ENCODE measurements around the gene TMEM45A. TPM values are rescaled to one million over a fixed set of nuclear protein-coding genes. Genes with fewer than 3 reads are reported as not detected.

TMEM45A gene
- polyA plus RNA-seq, 1 donor from 2014 or later = 2.4 TPM

DNA sequence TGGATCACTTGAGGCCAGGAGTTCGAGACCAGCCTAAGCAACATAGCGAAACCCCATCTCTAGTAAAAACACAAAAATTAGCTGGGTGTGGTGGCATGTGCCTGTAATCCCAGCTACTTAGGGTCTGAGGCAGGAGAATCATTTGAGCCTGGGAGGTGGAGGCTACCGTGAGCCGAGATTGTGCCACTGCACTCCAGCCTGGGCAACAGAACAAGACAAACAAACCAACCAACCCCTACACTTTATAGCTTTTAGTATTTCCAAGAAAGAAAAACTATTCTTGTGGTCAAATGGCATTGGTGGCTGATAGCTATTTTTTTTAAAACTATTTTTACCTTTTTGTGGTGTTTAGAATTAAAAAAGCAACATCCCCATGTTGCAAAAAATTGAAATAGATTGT lies 7.2 kb downstream of the TMEM45A start:
- Histone ChIP-seq H3K27ac (ENCODE audit: low read length) (no peak overlapping the region), H4K20me1 (ENCODE audit: insufficient read depth) (no peaks in the 10 kb centered on the region), H2AFZ (ENCODE audit: low read depth, low read length) (no peak overlapping the region), H3K4me2 (ENCODE audit: low read length) (no peak overlapping the region), H3K36me3 (ENCODE audit: insufficient read depth, low read length) (no peaks in the 10 kb centered on the region), H3K27me3 (ENCODE audit: insufficient read depth, low read depth, low read length) (no peaks in the 10 kb centered on the region), H3F3A (ENCODE audit: insufficient read depth, low read length, poor library complexity, severe bottlenecking) (no peaks in the 10 kb centered on the region), H3K9ac (ENCODE audit: low read length) (no peak overlapping the region), H3K9me2 (ENCODE audit: insufficient read depth, low read length) (no peaks in the 10 kb centered on the region), H3K79me2 (replicated peaks; ENCODE audit: insufficient read depth, low read length) (no peaks in the 10 kb centered on the region), H3K9me3 (ENCODE audit: low read length) (no peaks in the 10 kb centered on the region), H3K4me3 (ENCODE audit: low read length) (no peak overlapping the region)
- TF ChIP-seq CTCF (IDR thresholded peaks at IDR 0.05; ENCODE audit: poor library complexity, severe bottlenecking) = no peak
- no peak for TF ChIP-seq EP300 (conservative IDR thresholded peaks at IDR 0.05; ENCODE audit: poor library complexity, severe bottlenecking)
- no peak for TF ChIP-seq TAF1 (IDR thresholded peaks at IDR 0.05; ENCODE audit: low read depth)
- TF ChIP-seq, protein P1, sequence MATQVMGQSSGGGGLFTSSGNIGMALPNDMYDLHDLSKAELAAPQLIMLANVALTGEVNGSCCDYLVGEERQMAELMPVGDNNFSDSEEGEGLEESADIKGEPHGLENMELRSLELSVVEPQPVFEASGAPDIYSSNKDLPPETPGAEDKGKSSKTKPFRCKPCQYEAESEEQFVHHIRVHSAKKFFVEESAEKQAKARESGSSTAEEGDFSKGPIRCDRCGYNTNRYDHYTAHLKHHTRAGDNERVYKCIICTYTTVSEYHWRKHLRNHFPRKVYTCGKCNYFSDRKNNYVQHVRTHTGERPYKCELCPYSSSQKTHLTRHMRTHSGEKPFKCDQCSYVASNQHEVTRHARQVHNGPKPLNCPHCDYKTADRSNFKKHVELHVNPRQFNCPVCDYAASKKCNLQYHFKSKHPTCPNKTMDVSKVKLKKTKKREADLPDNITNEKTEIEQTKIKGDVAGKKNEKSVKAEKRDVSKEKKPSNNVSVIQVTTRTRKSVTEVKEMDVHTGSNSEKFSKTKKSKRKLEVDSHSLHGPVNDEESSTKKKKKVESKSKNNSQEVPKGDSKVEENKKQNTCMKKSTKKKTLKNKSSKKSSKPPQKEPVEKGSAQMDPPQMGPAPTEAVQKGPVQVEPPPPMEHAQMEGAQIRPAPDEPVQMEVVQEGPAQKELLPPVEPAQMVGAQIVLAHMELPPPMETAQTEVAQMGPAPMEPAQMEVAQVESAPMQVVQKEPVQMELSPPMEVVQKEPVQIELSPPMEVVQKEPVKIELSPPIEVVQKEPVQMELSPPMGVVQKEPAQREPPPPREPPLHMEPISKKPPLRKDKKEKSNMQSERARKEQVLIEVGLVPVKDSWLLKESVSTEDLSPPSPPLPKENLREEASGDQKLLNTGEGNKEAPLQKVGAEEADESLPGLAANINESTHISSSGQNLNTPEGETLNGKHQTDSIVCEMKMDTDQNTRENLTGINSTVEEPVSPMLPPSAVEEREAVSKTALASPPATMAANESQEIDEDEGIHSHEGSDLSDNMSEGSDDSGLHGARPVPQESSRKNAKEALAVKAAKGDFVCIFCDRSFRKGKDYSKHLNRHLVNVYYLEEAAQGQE (IDR thresholded peaks at IDR 0.05; ENCODE audit: borderline replicate concordance) = no peak
- TF ChIP-seq EZH2 (IDR thresholded peaks at IDR 0.05; ENCODE audit: borderline replicate concordance, insufficient read depth, low read length, poor library complexity, severe bottlenecking) = no peak
- TF ChIP-seq MXI1 (conservative IDR thresholded peaks at IDR 0.05; ENCODE audit: poor library complexity, severe bottlenecking) = no peak
- TF ChIP-seq POLR2AphosphoS5 (IDR thresholded peaks at IDR 0.05) = no peak
- TF ChIP-seq SMC3 (conservative IDR thresholded peaks at IDR 0.05; ENCODE audit: poor library complexity) = no peak
- TF ChIP-seq RAD21 (conservative IDR thresholded peaks at IDR 0.05) = no peak

GRCh38 chr3:100500320-100500880 lies 8.0 kb downstream of the TMEM45A start:
- no peak overlapping the region for H3K9ac ChIP-seq (ENCODE audit: low read length)
- no peaks in the 10 kb centered on the region for H3K9me2 ChIP-seq (ENCODE audit: insufficient read depth, low read length)
- no peaks in the 10 kb centered on the region for H4K20me1 ChIP-seq (ENCODE audit: insufficient read depth)
- no peaks in the 10 kb centered on the region for H3K79me2 ChIP-seq (replicated peaks; ENCODE audit: insufficient read depth, low read length)
- no peaks in the 10 kb centered on the region for H3K9me3 ChIP-seq (ENCODE audit: low read length)
- H3K4me2 ChIP-seq (ENCODE audit: low read length) = no peak overlapping the region
- no peak overlapping the region for H3K4me3 ChIP-seq (ENCODE audit: low read length)
- H3K27me3 ChIP-seq (ENCODE audit: insufficient read depth, low read depth, low read length) = no peaks in the 10 kb centered on the region
- H2AFZ ChIP-seq (ENCODE audit: low read depth, low read length) = no peak overlapping the region
- TF ChIP-seq, protein P1 (IDR thresholded peaks at IDR 0.05; ENCODE audit: borderline replicate concordance) = no peak
- TF ChIP-seq EZH2 (IDR thresholded peaks at IDR 0.05; ENCODE audit: borderline replicate concordance, insufficient read depth, low read length, poor library complexity, severe bottlenecking) = no peak
- no peak for TF ChIP-seq EP300 (conservative IDR thresholded peaks at IDR 0.05; ENCODE audit: poor library complexity, severe bottlenecking)
- no peak for TF ChIP-seq TAF1 (IDR thresholded peaks at IDR 0.05; ENCODE audit: low read depth)
- TF ChIP-seq RAD21 (conservative IDR thresholded peaks at IDR 0.05) = no peak
- TF ChIP-seq CTCF (IDR thresholded peaks at IDR 0.05; ENCODE audit: poor library complexity, severe bottlenecking) = no peak
- TF ChIP-seq POLR2AphosphoS5 (IDR thresholded peaks at IDR 0.05) = no peak
- TF ChIP-seq MXI1 (conservative IDR thresholded peaks at IDR 0.05; ENCODE audit: poor library complexity, severe bottlenecking) = no peak
- no peak for TF ChIP-seq SMC3 (conservative IDR thresholded peaks at IDR 0.05; ENCODE audit: poor library complexity)
- no peaks in the 10 kb centered on the region for H3F3A ChIP-seq (ENCODE audit: insufficient read depth, low read length, poor library complexity, severe bottlenecking)
- H3K36me3 ChIP-seq (ENCODE audit: insufficient read depth, low read length) = no peaks in the 10 kb centered on the region
- no peak overlapping the region for H3K27ac ChIP-seq (ENCODE audit: low read length)

Measured in neural cell (in vitro differentiated cells).